KMS-11 (cell line): ENCODE results near the gene ANKRD33B.

Source experiments
- H2AFZ ChIP-seq: fragments of 200-600 bp; sonication (generic); 2 replicates; pipeline ENCODE4 v1.6.1; 2016; ENCODE audit warnings: antibody characterized with exemption, mixed run types, low read depth
- H3K27ac ChIP-seq: fragments of 200-600 bp; sonication (generic); 2 replicates; pipeline ENCODE4 v1.6.1; 2016; ENCODE audit warnings: mild to moderate bottlenecking, mixed run types
- H3K27me3 ChIP-seq: fragments of 200-600 bp; sonication (generic); 2 replicates; pipeline ENCODE4 v1.6.1; 2017; ENCODE audit warnings: mild to moderate bottlenecking, low read depth, mixed run types, moderate library complexity; ENCODE audit not compliant: insufficient read depth
- H3K36me3 ChIP-seq: fragments of 200-600 bp; sonication (generic); 2 replicates; pipeline ENCODE4 v1.6.1; 2017; ENCODE audit warnings: mild to moderate bottlenecking, mixed run types; ENCODE audit not compliant: insufficient read depth
- H3K4me1 ChIP-seq: fragments of 200-600 bp; sonication (generic); 2 replicates; pipeline ENCODE4 v1.6.1; 2016; ENCODE audit warnings: mild to moderate bottlenecking, low read depth, mixed run types; ENCODE audit not compliant: poor library complexity, severe bottlenecking
- H3K4me2 ChIP-seq: fragments of 200-600 bp; sonication (generic); 2 replicates; pipeline ENCODE4 v1.7.0; 2016; ENCODE audit warnings: mild to moderate bottlenecking, mixed run types
- H3K4me3 ChIP-seq: fragments of 200-600 bp; sonication (generic); IDR thresholded peaks from 2 replicates; pipeline ENCODE4 v1.6.1; 2017; ENCODE audit warnings: low read depth, low read length, mixed read lengths; ENCODE audit not compliant: insufficient read depth
- H3K79me2 ChIP-seq: fragments of 200-600 bp; sonication (generic); 2 replicates; pipeline ENCODE4 v1.6.1; 2016; ENCODE audit warnings: low read depth, mixed run types; ENCODE audit not compliant: insufficient read depth
- H3K9ac ChIP-seq: fragments of 200-600 bp; sonication (generic); 2 replicates; pipeline ENCODE4 v1.6.1; 2016; ENCODE audit warnings: mild to moderate bottlenecking, mixed run types
- H4K20me1 ChIP-seq: fragments of 200-600 bp; sonication (generic); 2 replicates; pipeline ENCODE4 v1.6.1; 2016; ENCODE audit warnings: mild to moderate bottlenecking, mixed run types; ENCODE audit not compliant: insufficient read depth
- CTCF ChIP-seq: fragments of 200-600 bp; sonication (generic); conservative IDR thresholded peaks from 2 replicates; pipeline ENCODE4 v1.6.1; 2017; ENCODE audit warnings: low read depth, mild to moderate bottlenecking, antibody characterized with exemption, low read length, moderate library complexity, mixed read lengths

ANKRD33B gene

GRCh38 chr5:10612251-10612650 is 48.4 kb downstream of the ANKRD33B start:
- Histone ChIP-seq H3K79me2 (no peaks in the 10 kb centered on the region), H3K36me3 (no peaks in the 10 kb centered on the region), H3K9ac (no peak overlapping the region), H3K4me2 (no peak overlapping the region), H3K4me1 (peaks cover 20% of the 10 kb centered on the region), H3K4me3 (no peak overlapping the region), H4K20me1 (no peaks in the 10 kb centered on the region), H3K27me3 (no peaks in the 10 kb centered on the region), H3K27ac (no peak overlapping the region), H2AFZ (no peak overlapping the region)
- TF ChIP-seq CTCF: no peak

- H3K9ac ChIP-seq: no peak overlapping the region
- no peak overlapping the region for H3K4me3 ChIP-seq
- H4K20me1 ChIP-seq: no peaks in the 10 kb centered on the region
- H3K4me2 ChIP-seq: no peak overlapping the region
- peaks cover 7% of the 10 kb centered on the region for H3K4me1 ChIP-seq
- TF ChIP-seq CTCF: no peak
- no peak overlapping the region for H2AFZ ChIP-seq
- H3K36me3 ChIP-seq: no peaks in the 10 kb centered on the region
- no peak overlapping the region for H3K27ac ChIP-seq
- H3K79me2 ChIP-seq: no peaks in the 10 kb centered on the region
- no peaks in the 10 kb centered on the region for H3K27me3 ChIP-seq
Measured at GRCh38 chr5:10615693-10616092, 51.8 kb downstream of the ANKRD33B start.

GRCh38 chr5:10617103-10617502 is 53.2 kb downstream of the ANKRD33B start:
- H3K36me3 ChIP-seq: no peaks in the 10 kb centered on the region
- H3K4me1 ChIP-seq: peaks cover 7% of the 10 kb centered on the region
- no peak overlapping the region for H3K9ac ChIP-seq
- no peak overlapping the region for H3K4me3 ChIP-seq
- no peaks in the 10 kb centered on the region for H3K27me3 ChIP-seq
- H4K20me1 ChIP-seq: no peaks in the 10 kb centered on the region
- no peak for TF ChIP-seq CTCF
- H3K79me2 ChIP-seq: no peaks in the 10 kb centered on the region
- no peak overlapping the region for H3K4me2 ChIP-seq
- H3K27ac ChIP-seq: no peak overlapping the region
- no peak overlapping the region for H2AFZ ChIP-seq

- no peak overlapping the region for H3K27ac ChIP-seq
- peaks cover 7% of the 10 kb centered on the region for H3K4me1 ChIP-seq
- no peak overlapping the region for H2AFZ ChIP-seq
- H3K4me2 ChIP-seq: no peak overlapping the region
- no peak for TF ChIP-seq CTCF
- no peak overlapping the region for H3K9ac ChIP-seq
- H3K79me2 ChIP-seq: no peaks in the 10 kb centered on the region
- no peak overlapping the region for H3K4me3 ChIP-seq
- no peaks in the 10 kb centered on the region for H3K36me3 ChIP-seq
- no peaks in the 10 kb centered on the region for H4K20me1 ChIP-seq
- H3K27me3 ChIP-seq: no peaks in the 10 kb centered on the region
Measured at GRCh38 chr5:10618311-10618710, 54.4 kb downstream of the ANKRD33B start.
